Non-pigmented ciliary epithelial cell (primary cell): ENCODE measurements around the gene UNG.
"Not testable (repeated sequence)": the region's sequence is repeated elsewhere in the genome, so short reads cannot be mapped to it uniquely, and the experiment has no call there.

Experiments used
- DNase-seq: peaks from one replicate; pipeline ENCODE4 v3.0.0-alpha.2; 2010; ENCODE audit warnings: low read depth

The UNG gene

DNA sequence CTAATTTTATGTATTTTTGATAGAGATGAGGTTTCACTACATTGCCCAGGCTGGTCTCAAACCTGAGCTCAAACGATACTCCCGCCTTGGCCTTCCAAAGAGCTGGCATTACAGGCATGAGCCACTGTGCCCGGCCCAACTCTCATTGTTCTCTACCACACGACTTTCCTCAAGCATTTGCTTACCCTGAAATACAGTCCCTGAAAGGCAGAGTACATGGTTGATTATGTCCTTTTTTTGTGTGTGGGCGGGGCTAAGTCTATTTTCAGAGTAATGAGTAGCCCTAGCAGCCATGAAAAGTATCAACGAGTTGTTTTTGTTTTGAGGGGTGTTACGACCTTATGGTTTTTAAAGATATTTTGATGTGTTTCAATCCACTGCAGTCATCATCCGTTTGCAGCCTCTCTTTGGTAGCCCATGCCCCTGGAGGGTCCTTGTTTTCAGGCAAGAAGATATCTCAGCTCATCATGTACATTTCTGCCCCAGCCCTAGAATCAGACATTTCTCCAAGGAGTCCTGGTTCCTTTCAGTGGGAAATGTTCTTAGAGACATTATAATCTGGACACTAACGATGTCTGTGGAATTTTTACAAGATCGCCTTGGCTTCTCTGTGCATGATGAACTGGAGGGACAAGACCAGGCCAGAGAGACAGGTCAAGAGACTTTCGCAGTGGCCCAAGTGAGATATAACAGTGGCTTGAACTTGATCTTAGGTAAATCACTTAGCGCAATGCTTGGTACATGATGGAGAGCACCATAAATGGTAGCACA, 27.7 kb downstream of the UNG start:
- DNase-seq: no peak

DNA sequence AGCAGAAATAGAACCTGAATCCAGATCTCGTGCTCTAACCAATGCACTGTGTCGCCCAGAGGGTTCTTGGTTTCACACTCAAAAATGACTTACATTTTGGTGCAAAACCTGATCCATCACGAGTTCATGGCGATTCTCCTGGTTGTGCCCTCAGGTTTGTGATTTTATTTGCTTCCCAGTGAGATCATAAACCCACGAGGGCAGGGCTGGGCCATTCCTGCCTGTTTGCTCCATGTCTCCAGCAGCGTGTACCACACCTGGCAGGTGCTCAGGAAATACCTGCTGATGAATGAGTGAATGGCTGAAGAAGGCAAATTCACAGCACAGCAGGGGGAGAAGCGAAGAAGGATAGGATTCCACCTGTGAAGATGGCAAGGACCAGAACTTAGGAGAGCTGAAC, 28.4 kb downstream of the UNG start:
- no peak for DNase-seq

DNA sequence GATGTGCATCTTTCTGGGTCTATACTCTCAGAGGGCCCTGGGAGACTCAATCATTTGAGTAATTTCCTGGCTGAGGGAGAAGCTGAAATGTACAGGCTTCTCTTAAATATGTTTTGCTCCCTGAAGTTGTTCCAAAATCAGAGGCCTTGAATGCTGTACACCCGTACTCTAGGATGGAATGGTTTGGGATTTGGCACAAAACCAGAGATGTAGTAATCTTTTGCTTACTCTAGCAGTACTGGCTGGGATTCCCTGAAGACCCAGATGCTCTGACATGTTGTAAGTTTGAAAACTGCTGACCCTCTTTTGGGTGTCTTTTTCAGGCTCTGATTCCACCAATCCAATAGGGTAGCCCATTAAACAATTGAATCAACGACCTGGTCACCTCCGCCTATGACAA, 29.4 kb downstream of the UNG start:
- no peak for DNase-seq

DNA sequence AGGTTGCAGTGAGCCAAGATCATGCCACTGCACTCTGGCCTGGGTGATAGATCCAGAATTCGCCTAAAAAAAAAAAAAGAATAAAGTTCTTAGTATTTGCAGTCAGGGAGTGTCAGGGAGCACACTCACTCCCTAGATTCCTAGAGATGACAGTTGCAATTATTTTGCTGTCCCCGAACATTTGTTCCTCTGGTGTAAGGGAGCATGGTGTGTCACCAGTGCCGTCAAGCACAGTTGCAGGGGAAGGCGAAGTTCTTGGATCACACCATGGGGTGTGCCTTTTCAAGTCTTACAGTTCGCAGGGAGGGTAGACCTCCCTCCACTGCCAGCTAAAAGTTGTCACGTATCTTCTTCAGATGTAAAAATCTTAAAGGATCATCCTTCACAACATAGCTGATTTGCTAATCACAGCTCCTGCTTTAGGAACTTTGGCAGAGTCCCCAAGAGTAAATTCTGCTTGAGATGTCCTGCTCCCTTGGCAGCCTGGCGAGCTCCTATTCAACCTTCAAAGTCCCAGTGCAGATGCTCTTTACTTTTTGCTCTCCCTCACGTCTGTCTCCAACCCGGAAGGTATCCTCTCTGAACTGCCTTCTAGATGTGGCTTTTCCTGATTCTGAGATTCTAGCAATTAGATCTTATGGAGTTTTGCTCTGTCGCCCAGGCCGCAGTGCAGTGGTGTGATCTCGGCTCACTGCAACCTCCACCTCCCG, 30.3 kb downstream of the UNG start:
- DNase-seq: no peak

DNA sequence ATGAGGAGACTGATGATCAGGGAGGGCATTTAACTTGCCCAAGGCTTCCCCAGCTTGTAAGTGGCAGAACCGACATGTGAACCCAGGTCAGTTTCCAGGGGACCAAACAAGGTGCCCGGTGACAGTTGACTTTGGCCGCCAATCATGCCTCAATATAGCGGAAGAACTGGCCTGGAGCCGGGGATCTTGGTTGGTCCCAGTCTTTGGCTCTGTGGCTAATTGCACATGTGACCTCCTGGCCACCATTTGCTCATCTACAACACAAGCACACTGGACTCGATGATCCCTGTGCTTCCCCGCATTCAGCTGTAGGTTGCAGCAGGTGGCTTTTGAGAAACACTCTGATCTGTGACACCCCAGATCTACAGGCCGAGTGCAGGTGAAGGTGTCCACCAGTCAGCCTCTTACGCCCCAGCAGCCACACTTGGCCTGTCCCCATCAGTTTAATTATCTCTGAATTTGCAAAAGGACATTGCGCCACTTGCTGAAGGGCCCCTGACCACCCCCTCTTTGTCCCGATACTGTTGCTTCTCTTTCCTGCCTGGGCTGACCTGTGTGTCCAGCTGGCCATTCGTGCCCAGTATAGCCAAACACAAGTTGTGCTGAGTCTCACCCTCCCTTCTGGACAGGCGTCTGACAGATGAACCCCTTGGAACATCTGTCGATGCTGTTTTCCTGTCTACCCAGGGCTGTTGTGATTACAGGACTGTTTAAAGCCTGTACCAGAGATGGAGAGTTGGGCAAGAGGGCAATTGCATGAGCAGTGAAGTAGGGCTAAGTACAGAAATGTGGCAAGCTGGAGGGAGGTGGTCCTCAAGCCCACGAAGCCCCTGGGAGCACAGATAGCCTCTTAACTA, 33.1 kb downstream of the UNG start:
- DNase-seq: no peak

DNA sequence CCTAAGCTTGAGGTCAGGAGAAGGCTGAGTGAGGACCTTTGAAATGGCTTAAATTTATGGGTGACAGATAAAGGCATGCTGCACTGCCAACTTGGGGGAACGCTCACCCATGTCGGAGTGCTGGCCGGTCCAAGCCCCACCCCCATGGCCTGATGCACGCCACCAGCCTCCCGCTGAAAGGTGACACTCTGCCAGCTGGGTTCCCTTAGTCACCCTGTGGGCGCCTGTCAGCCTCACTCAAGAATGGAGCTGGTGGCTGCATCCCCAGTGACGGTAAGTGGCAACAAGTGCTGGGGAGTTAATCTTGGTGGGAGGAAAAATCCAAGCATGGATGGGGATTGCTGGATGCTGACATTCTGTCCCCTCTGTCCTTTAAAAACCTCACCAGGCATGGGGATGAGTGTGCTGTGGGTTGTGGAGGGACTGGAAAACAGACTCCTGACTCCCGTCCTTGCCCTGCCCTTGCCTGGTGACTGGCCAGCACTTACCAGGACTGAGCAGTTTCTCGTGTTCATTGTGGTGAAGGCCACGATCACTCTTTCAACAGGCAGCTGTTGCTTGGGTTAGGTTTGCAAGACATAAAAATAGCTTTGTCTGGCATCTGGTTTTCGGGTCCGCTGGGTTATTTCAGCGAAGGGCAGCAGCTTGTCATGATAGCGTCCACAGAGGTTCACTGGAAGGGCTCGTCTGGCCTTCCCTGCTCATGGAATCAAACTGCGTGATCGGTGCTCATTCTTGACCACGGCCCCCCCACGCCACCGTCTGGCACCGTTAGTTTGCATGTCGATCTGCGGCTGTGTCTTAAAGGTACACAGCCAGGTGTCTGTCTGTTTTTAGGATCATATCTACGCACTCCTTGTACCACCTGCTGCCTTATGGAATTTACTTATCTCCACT, 34.0 kb downstream of the UNG start:
- DNase-seq: no peak

DNA sequence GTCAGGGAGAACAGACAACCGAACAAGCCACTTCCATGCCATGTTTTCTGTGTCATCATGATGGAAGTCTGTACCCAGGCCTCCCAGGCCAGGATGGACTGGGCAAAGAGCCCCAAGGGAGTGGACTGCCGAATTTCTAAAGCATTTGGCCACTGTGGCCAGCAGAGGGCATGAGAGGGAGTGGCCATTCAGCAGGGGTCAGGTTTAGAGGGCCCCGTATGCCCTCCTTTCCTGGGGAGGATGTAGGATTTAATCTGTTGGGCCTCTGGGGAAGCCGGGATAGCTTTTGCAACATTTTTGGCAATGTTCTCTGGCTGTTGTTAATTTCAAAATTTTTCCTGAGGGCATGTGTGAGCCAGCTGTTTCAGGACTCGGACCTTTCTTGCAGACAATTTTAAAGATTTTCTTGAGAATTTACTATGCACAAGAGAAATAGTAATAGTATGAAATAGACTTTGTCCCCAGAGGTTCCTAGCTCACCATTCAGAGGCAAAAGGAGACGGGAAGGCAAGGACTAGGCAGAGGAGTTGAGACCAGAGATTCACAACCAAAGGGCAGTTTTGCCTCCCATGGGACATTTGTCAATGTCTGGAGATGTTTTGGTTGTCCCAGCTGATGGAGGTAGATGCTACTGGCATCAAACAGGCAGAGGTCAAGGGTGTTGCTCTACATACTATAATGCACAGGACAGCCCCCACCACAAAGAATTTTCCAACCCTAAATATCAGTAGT, 37.0 kb downstream of the UNG start:
- no peak for DNase-seq

DNA sequence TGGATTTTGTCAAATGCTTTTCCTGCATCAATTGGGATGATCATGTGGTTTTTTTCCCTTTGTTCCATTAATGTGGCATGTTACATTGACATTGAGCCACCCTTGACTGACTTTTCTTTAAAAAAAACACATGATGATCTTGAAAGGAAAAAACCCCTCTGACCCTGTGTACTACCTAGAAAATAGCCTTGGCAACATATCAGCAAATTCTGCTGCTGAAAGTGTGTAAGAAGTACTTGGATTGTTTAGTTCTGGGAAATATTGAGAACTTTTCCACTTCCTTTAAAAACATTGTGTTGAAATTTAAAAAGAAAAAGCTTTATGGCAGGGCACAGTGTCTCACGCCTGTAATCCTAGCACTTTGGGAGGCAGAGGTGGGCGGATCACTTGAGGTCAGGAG, 39.7 kb downstream of the UNG start:
- DNase-seq: no peak

DNA sequence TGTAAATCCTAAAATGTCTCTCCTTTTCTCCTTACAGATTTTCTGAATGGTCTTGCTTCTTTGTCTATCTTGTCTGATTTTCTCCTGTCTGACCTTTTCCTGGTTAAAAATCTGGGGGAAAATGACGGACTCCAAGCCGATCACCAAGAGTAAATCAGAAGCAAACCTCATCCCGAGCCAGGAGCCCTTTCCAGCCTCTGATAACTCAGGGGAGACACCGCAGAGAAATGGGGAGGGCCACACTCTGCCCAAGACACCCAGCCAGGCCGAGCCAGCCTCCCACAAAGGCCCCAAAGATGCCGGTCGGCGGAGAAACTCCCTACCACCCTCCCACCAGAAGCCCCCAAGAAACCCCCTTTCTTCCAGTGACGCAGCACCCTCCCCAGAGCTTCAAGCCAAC, 42.0 kb downstream of the UNG start:
- DNase-seq: no peak

DNA sequence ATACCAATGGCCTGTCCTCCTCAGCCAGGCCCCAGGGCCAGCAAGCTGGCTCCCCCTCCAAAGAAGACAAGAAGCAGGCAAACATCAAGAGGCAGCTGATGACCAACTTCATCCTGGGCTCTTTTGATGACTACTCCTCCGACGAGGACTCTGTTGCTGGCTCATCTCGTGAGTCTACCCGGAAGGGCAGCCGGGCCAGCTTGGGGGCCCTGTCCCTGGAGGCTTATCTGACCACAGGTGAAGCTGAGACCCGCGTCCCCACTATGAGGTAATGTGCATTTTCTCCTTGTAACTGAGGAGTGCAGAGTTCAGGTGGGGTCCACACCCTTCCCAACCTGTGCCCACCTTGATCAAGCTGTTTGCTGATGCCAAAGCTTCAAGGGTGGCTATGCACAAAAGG, 42.4 kb downstream of the UNG start:
- no peak for DNase-seq

DNA sequence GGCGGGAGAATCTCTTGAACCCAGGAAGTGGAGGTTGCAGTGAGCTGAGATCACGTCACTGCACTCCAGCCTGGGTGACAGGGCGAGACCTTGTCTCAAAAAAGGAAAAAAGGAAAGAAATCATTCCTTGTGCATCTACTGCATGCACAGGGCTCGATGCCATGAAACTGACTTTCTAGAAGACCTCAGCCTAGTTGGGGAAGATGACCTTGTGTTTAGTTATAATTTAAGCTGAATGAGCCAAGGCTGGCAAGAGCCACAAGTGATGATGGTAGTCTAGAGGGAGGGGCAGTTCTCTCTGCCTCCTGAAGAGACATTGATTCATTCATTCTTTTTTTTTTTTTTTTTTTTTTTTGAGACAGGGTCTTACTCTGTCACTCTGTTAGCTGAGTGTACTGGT, 43.2 kb downstream of the UNG start:
- DNase-seq: no peak

DNA sequence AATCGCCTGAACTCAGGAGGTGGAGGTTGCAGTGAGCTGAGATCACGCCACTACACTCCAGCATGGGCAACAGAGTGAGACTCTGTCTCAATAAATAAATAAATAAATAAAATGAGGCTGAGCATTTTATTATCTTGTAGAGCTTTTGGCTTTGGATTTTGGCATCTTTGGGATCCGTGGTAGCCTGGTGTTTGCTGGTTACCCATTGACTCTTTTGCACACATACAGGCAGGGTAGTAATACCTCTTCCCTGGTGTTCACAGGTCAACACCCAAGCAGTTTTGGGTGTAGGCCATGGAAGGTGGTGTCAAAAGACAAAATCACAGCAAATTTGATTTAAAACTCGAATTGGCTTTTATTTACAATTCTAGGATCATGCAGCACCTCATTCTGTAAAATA, 46.8 kb downstream of the UNG start:
- DNase-seq: no peak

DNA sequence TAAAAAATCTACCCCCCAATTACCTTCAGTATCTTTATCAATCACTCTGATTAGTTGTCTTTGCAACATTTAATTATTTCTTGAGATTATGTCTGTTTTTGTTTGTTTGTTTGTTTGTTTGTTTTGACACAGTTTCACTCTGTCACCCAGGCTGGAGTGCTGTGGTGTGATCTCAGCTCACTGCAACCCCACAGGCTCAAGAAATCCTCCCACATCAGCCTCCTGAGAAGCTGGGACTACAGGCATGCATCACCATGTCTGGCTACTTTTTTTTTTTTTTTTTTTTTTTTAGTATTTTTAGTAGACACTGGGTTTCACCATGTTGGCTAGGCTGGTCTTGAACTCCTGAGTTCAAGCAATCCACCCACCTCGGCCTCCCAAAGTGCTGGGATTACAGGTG, 49.7 kb downstream of the UNG start:
- DNase-seq: not testable (repeated sequence)

DNA sequence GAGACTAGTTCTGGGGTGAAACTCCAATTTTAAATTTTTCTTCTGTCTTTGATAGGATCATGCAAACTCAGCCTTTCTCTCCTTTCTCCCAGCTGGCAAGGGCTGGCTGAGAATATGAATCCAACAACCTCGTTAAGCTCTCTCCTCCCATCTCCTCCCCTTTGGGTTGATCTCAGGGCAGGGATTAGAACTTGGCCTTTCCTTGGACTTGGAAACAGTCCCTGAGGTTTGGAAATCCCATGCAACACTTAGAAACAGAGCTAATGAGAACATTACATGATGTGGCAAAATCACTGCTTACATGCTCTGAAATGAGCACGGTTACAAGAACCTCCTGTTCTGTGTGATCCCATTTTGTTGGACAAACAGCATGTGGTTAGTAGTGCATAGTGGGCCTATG, 50.6 kb downstream of the UNG start:
- no peak for DNase-seq

DNA sequence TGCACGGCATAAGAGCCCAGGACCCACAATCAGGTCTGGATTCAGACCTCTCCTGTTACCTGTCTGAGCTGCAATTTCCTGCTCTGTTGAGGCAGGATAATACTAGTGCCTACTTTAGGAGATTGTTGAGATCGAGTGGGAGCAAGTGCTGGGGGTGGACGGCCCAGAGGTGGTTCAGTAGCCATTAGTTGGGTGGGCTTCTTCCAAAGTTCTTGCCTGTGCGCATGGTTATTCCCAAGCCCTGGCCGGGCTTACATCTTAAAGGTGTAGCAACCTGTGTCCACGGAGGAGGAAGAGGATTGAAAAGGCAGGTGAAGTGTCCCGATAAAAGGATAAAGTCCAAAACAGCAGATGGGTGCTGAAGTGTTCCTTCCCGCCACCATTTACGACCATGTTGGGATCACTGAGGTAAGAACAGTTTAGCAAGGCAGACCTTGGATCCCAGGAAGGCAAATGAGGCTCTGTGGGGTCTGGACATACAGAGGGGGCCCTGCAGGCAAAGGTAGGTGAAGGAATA, 52.8 kb downstream of the UNG start:
- no peak for DNase-seq

DNA sequence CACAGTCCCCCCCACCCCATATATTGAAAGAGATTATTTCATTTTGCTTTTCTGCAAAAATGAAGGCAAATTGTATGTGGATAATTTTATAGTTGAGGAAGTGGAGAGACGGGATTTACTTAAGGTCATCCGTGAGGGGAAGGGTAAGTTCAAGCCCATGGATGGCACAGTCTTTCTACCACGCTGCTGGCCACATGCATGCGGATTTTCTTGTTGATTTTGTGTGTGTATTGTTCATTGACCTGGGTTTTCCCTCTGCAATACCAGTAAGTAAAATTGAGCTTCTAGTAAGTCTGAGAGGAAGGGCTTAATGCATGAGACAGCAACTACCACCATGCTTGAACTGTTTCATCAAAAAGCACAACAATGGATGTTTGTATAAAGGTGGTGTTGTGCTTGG, 54.1 kb downstream of the UNG start:
- DNase-seq: no peak

DNA sequence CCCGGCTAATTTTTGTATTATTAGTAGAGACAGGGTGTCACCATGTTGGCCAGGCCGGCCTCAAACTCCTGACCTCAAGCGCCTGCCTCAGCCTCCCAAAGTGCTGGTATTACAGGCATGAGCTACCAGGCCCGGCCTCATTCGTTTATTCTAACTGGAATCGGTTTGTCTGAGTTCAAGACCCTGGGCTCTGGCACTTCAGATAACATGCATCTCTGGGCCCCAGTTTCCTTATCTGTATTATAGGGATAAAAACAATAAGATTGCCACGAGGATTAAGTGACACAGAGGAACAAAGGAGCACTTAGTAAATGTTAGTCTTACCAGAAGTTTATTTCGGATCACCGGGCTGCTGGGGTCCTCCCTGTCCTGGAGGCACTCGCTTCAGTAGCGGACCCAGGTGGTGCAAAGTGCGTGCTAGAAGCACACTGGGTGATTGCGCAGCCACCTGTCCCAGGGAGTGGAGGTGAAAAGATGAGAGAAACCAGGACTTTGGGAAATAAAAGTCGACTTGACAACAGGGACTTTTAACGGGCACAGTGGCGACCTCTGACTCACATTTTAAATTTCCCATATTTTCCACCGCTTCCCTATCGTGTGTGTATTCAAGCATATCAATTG, 56.5 kb downstream of the UNG start:
- no peak for DNase-seq

DNA sequence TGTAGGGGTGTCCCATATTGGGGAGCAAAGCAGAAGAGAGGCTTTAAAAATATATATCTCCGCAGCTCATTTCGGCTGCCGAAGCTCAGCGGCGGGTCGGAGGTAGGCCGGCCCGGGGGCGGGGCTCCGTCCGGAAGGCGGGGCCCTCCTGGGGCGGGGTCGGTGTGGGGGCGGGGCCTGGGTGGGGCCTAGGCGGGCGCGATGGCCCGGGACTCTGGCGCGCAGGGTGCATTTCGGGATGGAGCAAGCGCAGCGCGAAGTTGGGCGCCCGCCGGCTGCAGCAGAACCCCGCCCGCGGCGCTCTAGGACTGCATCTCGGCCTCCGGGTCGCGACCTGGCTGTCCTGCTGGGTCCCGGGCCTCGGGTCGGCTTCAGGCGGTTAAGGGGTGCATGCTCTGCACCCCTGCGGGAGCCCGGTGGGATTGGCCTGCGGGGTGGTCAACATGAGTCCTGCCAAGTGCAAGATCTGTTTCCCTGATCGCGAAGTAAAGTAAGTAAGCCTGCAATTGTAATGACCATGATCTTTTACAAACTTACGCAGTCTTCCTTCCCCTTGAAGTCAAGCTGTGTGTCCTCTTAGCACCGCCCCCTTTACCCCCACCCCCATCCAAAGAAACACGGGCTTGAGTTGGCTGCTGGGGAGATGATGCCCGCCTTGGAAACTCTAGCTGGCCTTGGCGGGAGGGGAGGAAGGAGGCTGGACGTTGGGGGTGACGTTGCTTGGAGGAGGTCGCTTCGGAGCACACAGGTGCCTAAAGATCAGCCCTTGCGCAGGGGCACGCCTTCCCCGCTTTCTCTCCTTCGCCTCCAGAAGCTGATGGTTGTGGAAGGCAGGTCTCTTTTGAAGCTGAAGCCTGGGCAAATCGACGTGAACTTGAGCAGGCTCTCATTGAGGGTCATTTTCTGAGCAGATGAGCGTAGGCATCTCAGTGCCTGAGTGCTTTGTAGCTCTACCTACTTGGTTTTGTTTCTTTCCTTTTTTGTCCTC, 57.3 kb downstream of the UNG start:
- DNase-seq: peak; percentile 11

DNA sequence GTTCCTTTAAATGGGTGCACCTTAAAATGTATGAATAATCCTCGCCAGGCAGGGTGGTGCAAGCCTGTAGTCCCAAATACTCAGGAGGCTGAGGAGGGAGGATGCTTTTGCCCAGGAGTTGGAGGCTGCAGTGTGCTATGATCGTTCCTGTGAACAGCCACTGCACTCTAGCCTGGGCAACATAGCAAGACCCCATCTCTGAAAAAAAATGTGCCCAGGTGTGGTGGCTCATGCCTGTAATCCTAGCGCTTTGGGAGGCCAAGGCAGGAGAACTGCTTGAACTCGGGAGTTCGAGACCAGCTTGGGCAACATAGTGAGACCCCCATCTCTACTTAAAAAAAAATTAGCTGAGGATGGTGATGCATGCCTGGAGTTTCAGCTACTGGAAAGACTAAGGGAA, 58.6 kb downstream of the UNG start:
- DNase-seq: no peak
